ACC112 (cell line): ENCODE data around the gene MED28.

Experiments used
- H2AFZ ChIP-seq: fragments of 200-600 bp; sonication (generic); one replicate; pipeline ENCODE4 v1.6.0; 2017; ENCODE audit warnings: antibody characterized with exemption, low read length; ENCODE audit not compliant: unreplicated experiment
- H3K27ac ChIP-seq: fragments of 200-600 bp; sonication (generic); 2 replicates; pipeline ENCODE4 v1.5.1; 2014; ENCODE audit warnings: low read depth, mild to moderate bottlenecking, antibody characterized with exemption, low read length, moderate library complexity
- H3K27me3 ChIP-seq: fragments of 200-600 bp; sonication (generic); 2 replicates; pipeline ENCODE4 v1.6.1; 2014; ENCODE audit warnings: mild to moderate bottlenecking, antibody characterized with exemption, low read length, moderate library complexity, mixed read lengths; ENCODE audit not compliant: insufficient read depth
- H3K36me3 ChIP-seq: fragments of 200-600 bp; sonication (generic); 2 replicates; pipeline ENCODE4 v1.6.1; 2016; ENCODE audit warnings: mild to moderate bottlenecking, antibody characterized with exemption, low read length, moderate library complexity, mixed read lengths; ENCODE audit not compliant: insufficient read depth
- H3K4me1 ChIP-seq: fragments of 200-600 bp; sonication (generic); one replicate; pipeline ENCODE4 v1.6.1; 2016; ENCODE audit warnings: low read length, mixed read lengths; ENCODE audit not compliant: insufficient read depth, unreplicated experiment, control insufficient read depth
- H3K4me3 ChIP-seq: fragments of 200-600 bp; sonication (generic); 2 replicates; pipeline ENCODE4 v1.5.1; 2014; ENCODE audit warnings: mild to moderate bottlenecking, low read depth, low read length
- H3K79me2 ChIP-seq: fragments of 200-600 bp; sonication (generic); one replicate; pipeline ENCODE4 v1.6.0; 2016; ENCODE audit warnings: low read length; ENCODE audit not compliant: control insufficient read depth, unreplicated experiment, insufficient read depth

Gene MED28

GRCh38 chr4:17665346-17665745 lies 50.9 kb downstream of the MED28 start:
- Histone ChIP-seq H3K27ac (no peak overlapping the region), H3K36me3 (no peaks in the 10 kb centered on the region), H3K79me2 (no peaks in the 10 kb centered on the region), H3K4me3 (no peak overlapping the region), H3K4me1 (no peaks in the 10 kb centered on the region), H2AFZ (no peak overlapping the region), H3K27me3 (peaks cover 11% of the 10 kb centered on the region)

GRCh38 chr4:17665852-17666251 lies 51.4 kb downstream of the MED28 start:
- Histone ChIP-seq H3K4me3 (no peak overlapping the region), H3K4me1 (no peaks in the 10 kb centered on the region), H3K27me3 (peaks cover 16% of the 10 kb centered on the region), H3K79me2 (no peaks in the 10 kb centered on the region), H3K27ac (no peak overlapping the region), H2AFZ (no peak overlapping the region), H3K36me3 (no peaks in the 10 kb centered on the region)

- Histone ChIP-seq H3K27me3 (peaks cover 30% of the 10 kb centered on the region), H2AFZ (no peak overlapping the region), H3K4me1 (no peaks in the 10 kb centered on the region), H3K36me3 (no peaks in the 10 kb centered on the region), H3K27ac (no peak overlapping the region), H3K4me3 (no peak overlapping the region), H3K79me2 (no peaks in the 10 kb centered on the region)
Observed at GRCh38 chr4:17667253-17667652, 52.8 kb downstream of the MED28 start.

GRCh38 chr4:17667653-17668201 lies 53.3 kb downstream of the MED28 start:
- Histone ChIP-seq H3K4me3 (no peak overlapping the region), H3K27me3 (peaks cover 34% of the 10 kb centered on the region), H3K4me1 (no peaks in the 10 kb centered on the region), H3K79me2 (no peaks in the 10 kb centered on the region), H2AFZ (no peak overlapping the region), H3K36me3 (no peaks in the 10 kb centered on the region), H3K27ac (no peak overlapping the region)

GRCh38 chr4:17670423-17670822 lies 56.0 kb downstream of the MED28 start:
- Histone ChIP-seq H3K4me3 (no peak overlapping the region), H3K79me2 (no peaks in the 10 kb centered on the region), H2AFZ (no peak overlapping the region), H3K36me3 (no peaks in the 10 kb centered on the region), H3K27ac (no peak overlapping the region), H3K27me3 (peaks cover 52% of the 10 kb centered on the region), H3K4me1 (no peaks in the 10 kb centered on the region)

- H3K36me3 ChIP-seq, result no peaks in the 10 kb centered on the region
- no peaks in the 10 kb centered on the region for H3K79me2 ChIP-seq
- H3K27me3 ChIP-seq, result peaks cover 5% of the 10 kb centered on the region; the same call in 1 of the 2 replicates
- H3K4me1 ChIP-seq, result no peaks in the 10 kb centered on the region
- no peak overlapping the region for H3K27ac ChIP-seq
- no peak overlapping the region for H2AFZ ChIP-seq
- H3K4me3 ChIP-seq, result no peak overlapping the region
Observed at GRCh38 chr4:17680559-17681280, 66.3 kb downstream of the MED28 start.

GRCh38 chr4:17681281-17682221 lies 67.1 kb downstream of the MED28 start:
- Histone ChIP-seq H3K36me3 (no peaks in the 10 kb centered on the region), H2AFZ (no peak overlapping the region), H3K4me3 (no peak overlapping the region), H3K27ac (no peak overlapping the region), H3K4me1 (no peaks in the 10 kb centered on the region), H3K27me3 (peaks cover 3% of the 10 kb centered on the region; the same call in 1 of the 2 replicates), H3K79me2 (no peaks in the 10 kb centered on the region)

- no peaks in the 10 kb centered on the region for H3K4me1 ChIP-seq
- H3K36me3 ChIP-seq, result no peaks in the 10 kb centered on the region
- H3K27me3 ChIP-seq, result no peaks in the 10 kb centered on the region
- no peak overlapping the region for H3K4me3 ChIP-seq
- H2AFZ ChIP-seq, result no peak overlapping the region
- no peaks in the 10 kb centered on the region for H3K79me2 ChIP-seq
- H3K27ac ChIP-seq, result no peak overlapping the region
Observed at GRCh38 chr4:17682222-17682566, 67.8 kb downstream of the MED28 start.
